GM23338 (cell line): ENCODE data around the gene HEATR5B. TPM values are rescaled to one million over a fixed set of nuclear protein-coding genes. Genes with fewer than 3 reads are reported as not detected.

Source experiments
- ATAC-seq: fragments of 200-7000 bp; cut with Tn5 transposase; 3 replicates; pipeline ENCODE4 v1.9.1; 2020
- DNase-seq: peaks from one replicate; pipeline ENCODE4 v3.0.0-alpha.2; 2015; ENCODE audit warnings: low spot score
- H2AFZ ChIP-seq: fragments of 200-600 bp; sonication (generic); 2 replicates; pipeline ENCODE4 v1.8.0; 2016; ENCODE audit warnings: antibody characterized with exemption, mild to moderate bottlenecking, moderate library complexity
- H3F3A ChIP-seq: fragments of 200-600 bp; sonication (generic); replicated peaks from 2 replicates; pipeline ENCODE4 v1.8.0; 2017; ENCODE audit warnings: antibody characterized with exemption, mixed run types, low read depth
- H3K27ac ChIP-seq: fragments of 200-600 bp; sonication (generic); 2 replicates; pipeline ENCODE4 v1.6.1; 2016; ENCODE audit warnings: low read depth
- H3K27me3 ChIP-seq: fragments of 200-600 bp; sonication (generic); 2 replicates; pipeline ENCODE4 v1.8.0; 2016; ENCODE audit warnings: mild to moderate bottlenecking, mixed run types, moderate library complexity; ENCODE audit not compliant: insufficient read depth
- H3K36me3 ChIP-seq: fragments of 200-600 bp; sonication (generic); 2 replicates; pipeline ENCODE4 v1.8.0; 2016; ENCODE audit warnings: mild to moderate bottlenecking; ENCODE audit not compliant: insufficient read depth
- H3K4me1 ChIP-seq: fragments of 200-600 bp; sonication (generic); 2 replicates; pipeline ENCODE4 v1.8.0; 2016; ENCODE audit warnings: mild to moderate bottlenecking, moderate library complexity; ENCODE audit not compliant: insufficient read depth
- H3K4me2 ChIP-seq: fragments of 200-600 bp; sonication (generic); 2 replicates; pipeline ENCODE4 v1.7.1; 2017; ENCODE audit warnings: mixed run types
- H3K4me3 ChIP-seq: fragments of 200-600 bp; sonication (generic); 2 replicates; pipeline ENCODE4 v1.6.1; 2016; ENCODE audit warnings: mixed run types
- H3K79me2 ChIP-seq: fragments of 200-600 bp; sonication (generic); replicated peaks from 2 replicates; pipeline ENCODE4 v1.8.0; 2017; ENCODE audit warnings: mild to moderate bottlenecking; ENCODE audit not compliant: insufficient read depth
- H3K9me2 ChIP-seq: fragments of 200-600 bp; sonication (generic); 2 replicates; pipeline ENCODE4 v1.8.0; 2017; ENCODE audit not compliant: insufficient read depth
- H4K20me1 ChIP-seq: fragments of 200-600 bp; sonication (generic); replicated peaks from 2 replicates; pipeline ENCODE4 v1.8.0; 2017; ENCODE audit warnings: mild to moderate bottlenecking; ENCODE audit not compliant: insufficient read depth
- H3K27ac Mint-ChIP-seq: 2 replicates; pipeline ENCODE4 v1.8.0; 2020; ENCODE audit warnings: inconsistent platforms, mild to moderate bottlenecking, moderate library complexity, mixed read lengths
- H3K27me3 Mint-ChIP-seq: 3 replicates; pipeline ENCODE4 v1.8.0; 2022; ENCODE audit warnings: low read depth, mild to moderate bottlenecking, moderate library complexity, mixed read lengths, inconsistent platforms; ENCODE audit not compliant: insufficient read depth, poor library complexity
- H3K36me3 Mint-ChIP-seq: 3 replicates; pipeline ENCODE4 v1.8.0; 2021; ENCODE audit warnings: low read depth, mild to moderate bottlenecking, inconsistent platforms, moderate library complexity, mixed read lengths
- H3K4me1 Mint-ChIP-seq: 3 replicates; pipeline ENCODE4 v1.8.0; 2020; ENCODE audit warnings: mild to moderate bottlenecking, inconsistent platforms, mixed read lengths
- H3K4me3 Mint-ChIP-seq: 3 replicates; pipeline ENCODE4 v1.8.0; 2021; ENCODE audit warnings: moderate library complexity, mild to moderate bottlenecking, inconsistent platforms, mixed read lengths
- H3K9me3 Mint-ChIP-seq: 3 replicates; pipeline ENCODE4 v1.8.0; 2020; ENCODE audit warnings: moderate library complexity, mild to moderate bottlenecking, inconsistent platforms, mixed read lengths
- STAT1 ChIP-seq: IDR thresholded peaks from one replicate; pipeline ENCODE4 v1.6.1; 2016; ENCODE audit warnings: antibody characterized with exemption; ENCODE audit not compliant: unreplicated experiment
- ZNF114 ChIP-seq: fragments of 250-450 bp; sonication (Bioruptor Pico); IDR thresholded peaks from 2 replicates; pipeline ENCODE4 v1.5.0; 2020; ENCODE audit warnings: mild to moderate bottlenecking, moderate library complexity
- ZNF331 ChIP-seq: fragments of 250-450 bp; sonication (Bioruptor Pico); IDR thresholded peaks from 2 replicates; pipeline ENCODE4 v1.5.0; 2020; ENCODE audit warnings: low read depth, mild to moderate bottlenecking, moderate library complexity
- polyA plus RNA-seq: library from polyadenylated mRNA; unstranded; fragments of >200 nt; fragmentation: Nextera tagmentation; extraction: Ambion mirVana; gene quantifications from 2 replicates; pipeline ENCODE4 v1.2.1, GENCODE V29; 2016
- total RNA-seq: library from RNA; depleted of rRNA; stranded (reverse); fragments of >200 nt; shearing (Covaris generic); gene quantifications from 2 replicates; pipeline ENCODE4 v1.2.3, GENCODE V29; 2014
- TF ChIP-seq, protein P1 (sequence below): fragments of 250-450 bp; sonication (Bioruptor Pico); IDR thresholded peaks from 2 replicates; pipeline ENCODE4 v1.5.0; 2020; ENCODE audit warnings: mild to moderate bottlenecking, moderate library complexity
- TF ChIP-seq, protein P2 (sequence below), 2 experiments: fragments of 200-600 bp in 1 of 2; sonication (generic) in 1 of 2; conservative IDR thresholded peaks; 2 replicates each; pipeline versions ENCODE4 v1.5.1 to v1.6.1; 2016 to 2017; ENCODE audit warnings: antibody characterized with exemption in 2 of 2, low read depth in 2 of 2, mild to moderate bottlenecking in 2 of 2, moderate library complexity in 1 of 2
- TF ChIP-seq, protein P3 (sequence below): IDR thresholded peaks from 2 replicates; pipeline ENCODE4 v1.6.1; 2016; ENCODE audit warnings: antibody characterized with exemption
- TF ChIP-seq, protein P4 (sequence below): IDR thresholded peaks from one replicate; pipeline ENCODE4 v1.6.1; 2018; ENCODE audit warnings: antibody characterized with exemption; ENCODE audit not compliant: unreplicated experiment

The HEATR5B gene
- total and polyA plus RNA-seq, 2 experiments from 2014 or later = 4.0 to 18.8 TPM

DNA sequence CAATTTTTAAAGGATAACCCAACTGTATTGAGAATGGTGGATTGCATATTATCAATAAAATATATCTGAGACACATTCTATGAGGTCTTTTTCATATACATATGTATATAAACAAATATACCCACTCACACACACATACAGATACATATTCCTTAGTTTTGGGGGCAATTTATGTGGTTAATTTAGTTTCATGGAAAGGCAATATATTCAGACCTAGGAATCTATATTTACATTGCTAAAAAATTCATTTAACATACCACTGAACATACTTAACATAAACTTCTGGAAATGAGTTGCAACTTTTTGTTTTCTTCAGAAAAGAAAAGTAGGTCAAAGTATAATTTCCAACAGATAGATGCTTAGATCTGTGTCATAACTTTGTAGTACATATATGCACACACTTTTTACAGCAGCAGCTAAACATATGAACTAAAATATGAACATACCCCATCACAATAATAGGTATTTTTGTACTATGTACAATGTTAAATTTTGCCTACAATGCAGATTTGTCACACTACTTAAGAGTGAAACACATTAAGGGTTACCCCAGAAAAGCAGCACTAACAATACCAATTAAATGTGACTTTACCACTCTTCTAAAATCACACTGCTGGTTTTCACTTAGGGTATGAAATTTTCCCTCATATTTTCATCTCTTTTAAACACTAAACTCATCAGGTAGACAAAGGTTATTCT is 23.0 kb downstream of the HEATR5B start (continued):
- TF ChIP-seq, protein P1, sequence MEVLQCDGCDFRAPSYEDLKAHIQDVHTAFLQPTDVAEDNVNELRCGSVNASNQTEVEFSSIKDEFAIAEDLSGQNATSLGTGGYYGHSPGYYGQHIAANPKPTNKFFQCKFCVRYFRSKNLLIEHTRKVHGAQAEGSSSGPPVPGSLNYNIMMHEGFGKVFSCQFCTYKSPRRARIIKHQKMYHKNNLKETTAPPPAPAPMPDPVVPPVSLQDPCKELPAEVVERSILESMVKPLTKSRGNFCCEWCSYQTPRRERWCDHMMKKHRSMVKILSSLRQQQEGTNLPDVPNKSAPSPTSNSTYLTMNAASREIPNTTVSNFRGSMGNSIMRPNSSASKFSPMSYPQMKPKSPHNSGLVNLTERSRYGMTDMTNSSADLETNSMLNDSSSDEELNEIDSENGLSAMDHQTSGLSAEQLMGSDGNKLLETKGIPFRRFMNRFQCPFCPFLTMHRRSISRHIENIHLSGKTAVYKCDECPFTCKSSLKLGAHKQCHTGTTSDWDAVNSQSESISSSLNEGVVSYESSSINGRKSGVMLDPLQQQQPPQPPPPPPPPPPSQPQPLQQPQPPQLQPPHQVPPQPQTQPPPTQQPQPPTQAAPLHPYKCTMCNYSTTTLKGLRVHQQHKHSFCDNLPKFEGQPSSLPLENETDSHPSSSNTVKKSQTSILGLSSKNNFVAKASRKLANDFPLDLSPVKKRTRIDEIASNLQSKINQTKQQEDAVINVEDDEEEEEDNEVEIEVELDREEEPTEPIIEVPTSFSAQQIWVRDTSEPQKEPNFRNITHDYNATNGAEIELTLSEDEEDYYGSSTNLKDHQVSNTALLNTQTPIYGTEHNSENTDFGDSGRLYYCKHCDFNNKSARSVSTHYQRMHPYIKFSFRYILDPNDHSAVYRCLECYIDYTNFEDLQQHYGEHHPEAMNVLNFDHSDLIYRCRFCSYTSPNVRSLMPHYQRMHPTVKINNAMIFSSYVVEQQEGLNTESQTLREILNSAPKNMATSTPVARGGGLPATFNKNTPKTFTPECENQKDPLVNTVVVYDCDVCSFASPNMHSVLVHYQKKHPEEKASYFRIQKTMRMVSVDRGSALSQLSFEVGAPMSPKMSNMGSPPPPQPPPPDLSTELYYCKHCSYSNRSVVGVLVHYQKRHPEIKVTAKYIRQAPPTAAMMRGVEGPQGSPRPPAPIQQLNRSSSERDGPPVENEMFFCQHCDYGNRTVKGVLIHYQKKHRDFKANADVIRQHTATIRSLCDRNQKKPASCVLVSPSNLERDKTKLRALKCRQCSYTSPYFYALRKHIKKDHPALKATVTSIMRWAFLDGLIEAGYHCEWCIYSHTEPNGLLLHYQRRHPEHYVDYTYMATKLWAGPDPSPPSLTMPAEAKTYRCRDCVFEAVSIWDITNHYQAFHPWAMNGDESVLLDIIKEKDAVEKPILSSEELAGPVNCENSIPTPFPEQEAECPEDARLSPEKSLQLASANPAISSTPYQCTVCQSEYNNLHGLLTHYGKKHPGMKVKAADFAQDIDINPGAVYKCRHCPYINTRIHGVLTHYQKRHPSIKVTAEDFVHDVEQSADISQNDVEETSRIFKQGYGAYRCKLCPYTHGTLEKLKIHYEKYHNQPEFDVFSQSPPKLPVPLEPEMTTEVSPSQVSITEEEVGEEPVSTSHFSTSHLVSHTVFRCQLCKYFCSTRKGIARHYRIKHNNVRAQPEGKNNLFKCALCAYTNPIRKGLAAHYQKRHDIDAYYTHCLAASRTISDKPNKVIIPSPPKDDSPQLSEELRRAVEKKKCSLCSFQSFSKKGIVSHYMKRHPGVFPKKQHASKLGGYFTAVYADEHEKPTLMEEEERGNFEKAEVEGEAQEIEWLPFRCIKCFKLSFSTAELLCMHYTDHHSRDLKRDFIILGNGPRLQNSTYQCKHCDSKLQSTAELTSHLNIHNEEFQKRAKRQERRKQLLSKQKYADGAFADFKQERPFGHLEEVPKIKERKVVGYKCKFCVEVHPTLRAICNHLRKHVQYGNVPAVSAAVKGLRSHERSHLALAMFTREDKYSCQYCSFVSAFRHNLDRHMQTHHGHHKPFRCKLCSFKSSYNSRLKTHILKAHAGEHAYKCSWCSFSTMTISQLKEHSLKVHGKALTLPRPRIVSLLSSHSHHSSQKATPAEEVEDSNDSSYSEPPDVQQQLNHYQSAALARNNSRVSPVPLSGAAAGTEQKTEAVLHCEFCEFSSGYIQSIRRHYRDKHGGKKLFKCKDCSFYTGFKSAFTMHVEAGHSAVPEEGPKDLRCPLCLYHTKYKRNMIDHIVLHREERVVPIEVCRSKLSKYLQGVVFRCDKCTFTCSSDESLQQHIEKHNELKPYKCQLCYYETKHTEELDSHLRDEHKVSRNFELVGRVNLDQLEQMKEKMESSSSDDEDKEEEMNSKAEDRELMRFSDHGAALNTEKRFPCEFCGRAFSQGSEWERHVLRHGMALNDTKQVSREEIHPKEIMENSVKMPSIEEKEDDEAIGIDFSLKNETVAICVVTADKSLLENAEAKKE (CRISPR knock-in tag) = no peak
- TF ChIP-seq, protein P2, sequence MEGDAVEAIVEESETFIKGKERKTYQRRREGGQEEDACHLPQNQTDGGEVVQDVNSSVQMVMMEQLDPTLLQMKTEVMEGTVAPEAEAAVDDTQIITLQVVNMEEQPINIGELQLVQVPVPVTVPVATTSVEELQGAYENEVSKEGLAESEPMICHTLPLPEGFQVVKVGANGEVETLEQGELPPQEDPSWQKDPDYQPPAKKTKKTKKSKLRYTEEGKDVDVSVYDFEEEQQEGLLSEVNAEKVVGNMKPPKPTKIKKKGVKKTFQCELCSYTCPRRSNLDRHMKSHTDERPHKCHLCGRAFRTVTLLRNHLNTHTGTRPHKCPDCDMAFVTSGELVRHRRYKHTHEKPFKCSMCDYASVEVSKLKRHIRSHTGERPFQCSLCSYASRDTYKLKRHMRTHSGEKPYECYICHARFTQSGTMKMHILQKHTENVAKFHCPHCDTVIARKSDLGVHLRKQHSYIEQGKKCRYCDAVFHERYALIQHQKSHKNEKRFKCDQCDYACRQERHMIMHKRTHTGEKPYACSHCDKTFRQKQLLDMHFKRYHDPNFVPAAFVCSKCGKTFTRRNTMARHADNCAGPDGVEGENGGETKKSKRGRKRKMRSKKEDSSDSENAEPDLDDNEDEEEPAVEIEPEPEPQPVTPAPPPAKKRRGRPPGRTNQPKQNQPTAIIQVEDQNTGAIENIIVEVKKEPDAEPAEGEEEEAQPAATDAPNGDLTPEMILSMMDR (conservative IDR thresholded peaks at IDR 0.05; ENCODE audit: low read depth in 2 of 2) = no peak
- no peak for TF ChIP-seq ZNF114 (CRISPR knock-in tag)
- TF ChIP-seq STAT1 = no peak

DNA sequence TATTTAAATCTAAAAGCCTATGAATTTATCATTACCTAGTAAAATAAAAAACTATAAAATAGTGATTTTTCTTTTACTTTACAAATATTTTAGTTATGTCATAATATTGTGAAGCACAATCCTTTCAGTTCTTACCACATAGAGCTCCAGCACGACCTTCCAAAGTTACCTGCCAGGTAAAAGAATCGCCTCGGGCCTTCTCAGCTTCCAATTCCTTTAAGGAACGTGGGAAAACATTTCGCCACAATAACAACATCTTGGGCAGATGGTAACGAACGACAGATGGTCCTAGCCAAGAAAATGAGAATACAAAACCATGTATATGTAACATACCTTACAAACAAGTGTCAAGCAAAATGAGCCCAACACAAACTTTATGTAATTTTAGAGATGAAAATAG is 23.7 kb downstream of the HEATR5B start:
- no peaks in the 10 kb centered on the region for H3K27me3 Mint-ChIP-seq
- Histone ChIP-seq H2AFZ (no peak overlapping the region), H3K27me3 (no peaks in the 10 kb centered on the region), H4K20me1 (no peaks in the 10 kb centered on the region), H3K9me2 (no peaks in the 10 kb centered on the region), H3K79me2 (no peaks in the 10 kb centered on the region), H3K4me1 (no peaks in the 10 kb centered on the region), H3K36me3 (peaks cover 5% of the 10 kb centered on the region; the same call in 1 of the 2 replicates), H3F3A (no peaks in the 10 kb centered on the region), H3K27ac (no peak overlapping the region), H3K4me3 (no peak overlapping the region), H3K4me2 (no peak overlapping the region)
- no peak overlapping the region for H3K27ac Mint-ChIP-seq
- H3K4me1 Mint-ChIP-seq = no peaks in the 10 kb centered on the region
- ATAC-seq (no peak), DNase-seq (no peak)
- peaks cover 3% of the 10 kb centered on the region; the same call in 2 of the 3 replicates for H3K36me3 Mint-ChIP-seq
- H3K4me3 Mint-ChIP-seq = no peak overlapping the region
- H3K9me3 Mint-ChIP-seq = no peaks in the 10 kb centered on the region
- no peak for TF ChIP-seq ZNF331 (CRISPR knock-in tag)
- TF ChIP-seq, protein P3, sequence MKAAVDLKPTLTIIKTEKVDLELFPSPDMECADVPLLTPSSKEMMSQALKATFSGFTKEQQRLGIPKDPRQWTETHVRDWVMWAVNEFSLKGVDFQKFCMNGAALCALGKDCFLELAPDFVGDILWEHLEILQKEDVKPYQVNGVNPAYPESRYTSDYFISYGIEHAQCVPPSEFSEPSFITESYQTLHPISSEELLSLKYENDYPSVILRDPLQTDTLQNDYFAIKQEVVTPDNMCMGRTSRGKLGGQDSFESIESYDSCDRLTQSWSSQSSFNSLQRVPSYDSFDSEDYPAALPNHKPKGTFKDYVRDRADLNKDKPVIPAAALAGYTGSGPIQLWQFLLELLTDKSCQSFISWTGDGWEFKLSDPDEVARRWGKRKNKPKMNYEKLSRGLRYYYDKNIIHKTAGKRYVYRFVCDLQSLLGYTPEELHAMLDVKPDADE = no peak
- TF ChIP-seq, protein P2 (conservative IDR thresholded peaks at IDR 0.05; ENCODE audit: low read depth in 2 of 2) = no peak
- TF ChIP-seq, protein P4, sequence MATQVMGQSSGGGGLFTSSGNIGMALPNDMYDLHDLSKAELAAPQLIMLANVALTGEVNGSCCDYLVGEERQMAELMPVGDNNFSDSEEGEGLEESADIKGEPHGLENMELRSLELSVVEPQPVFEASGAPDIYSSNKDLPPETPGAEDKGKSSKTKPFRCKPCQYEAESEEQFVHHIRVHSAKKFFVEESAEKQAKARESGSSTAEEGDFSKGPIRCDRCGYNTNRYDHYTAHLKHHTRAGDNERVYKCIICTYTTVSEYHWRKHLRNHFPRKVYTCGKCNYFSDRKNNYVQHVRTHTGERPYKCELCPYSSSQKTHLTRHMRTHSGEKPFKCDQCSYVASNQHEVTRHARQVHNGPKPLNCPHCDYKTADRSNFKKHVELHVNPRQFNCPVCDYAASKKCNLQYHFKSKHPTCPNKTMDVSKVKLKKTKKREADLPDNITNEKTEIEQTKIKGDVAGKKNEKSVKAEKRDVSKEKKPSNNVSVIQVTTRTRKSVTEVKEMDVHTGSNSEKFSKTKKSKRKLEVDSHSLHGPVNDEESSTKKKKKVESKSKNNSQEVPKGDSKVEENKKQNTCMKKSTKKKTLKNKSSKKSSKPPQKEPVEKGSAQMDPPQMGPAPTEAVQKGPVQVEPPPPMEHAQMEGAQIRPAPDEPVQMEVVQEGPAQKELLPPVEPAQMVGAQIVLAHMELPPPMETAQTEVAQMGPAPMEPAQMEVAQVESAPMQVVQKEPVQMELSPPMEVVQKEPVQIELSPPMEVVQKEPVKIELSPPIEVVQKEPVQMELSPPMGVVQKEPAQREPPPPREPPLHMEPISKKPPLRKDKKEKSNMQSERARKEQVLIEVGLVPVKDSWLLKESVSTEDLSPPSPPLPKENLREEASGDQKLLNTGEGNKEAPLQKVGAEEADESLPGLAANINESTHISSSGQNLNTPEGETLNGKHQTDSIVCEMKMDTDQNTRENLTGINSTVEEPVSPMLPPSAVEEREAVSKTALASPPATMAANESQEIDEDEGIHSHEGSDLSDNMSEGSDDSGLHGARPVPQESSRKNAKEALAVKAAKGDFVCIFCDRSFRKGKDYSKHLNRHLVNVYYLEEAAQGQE = no peak
- TF ChIP-seq ZNF114 (CRISPR knock-in tag) = no peak
